ENCODE data around the gene MACF1. TPM values are rescaled to one million over a fixed set of nuclear protein-coding genes. Genes with fewer than 3 reads are reported as not detected.

The MACF1 gene
- total RNA-seq, 1 donor from 2014 or later, result 296 TPM

DNA sequence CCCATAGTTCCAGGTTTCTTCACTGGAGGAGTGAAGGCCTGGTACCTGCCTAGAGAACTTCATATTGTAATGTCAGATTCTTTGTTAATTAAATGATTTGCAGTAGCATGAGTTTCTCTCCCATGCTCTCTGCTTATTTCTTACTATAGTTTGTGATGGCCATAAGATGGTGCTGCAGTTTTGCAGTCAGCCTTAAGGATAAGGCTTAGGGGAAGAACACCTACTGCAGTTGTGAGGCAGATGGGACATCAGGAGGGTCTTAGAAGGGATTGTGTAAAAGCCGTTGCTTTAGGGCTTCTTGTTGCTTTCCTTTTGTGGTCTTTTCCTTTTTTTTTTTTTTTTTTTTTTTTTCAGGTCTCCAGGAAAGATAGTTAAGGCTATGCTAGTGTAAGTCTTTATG is 61.8 kb downstream of the MACF1 start:
- DNase-seq (ENCODE audit: low read depth), result no peak
- TF ChIP-seq, protein P1, sequence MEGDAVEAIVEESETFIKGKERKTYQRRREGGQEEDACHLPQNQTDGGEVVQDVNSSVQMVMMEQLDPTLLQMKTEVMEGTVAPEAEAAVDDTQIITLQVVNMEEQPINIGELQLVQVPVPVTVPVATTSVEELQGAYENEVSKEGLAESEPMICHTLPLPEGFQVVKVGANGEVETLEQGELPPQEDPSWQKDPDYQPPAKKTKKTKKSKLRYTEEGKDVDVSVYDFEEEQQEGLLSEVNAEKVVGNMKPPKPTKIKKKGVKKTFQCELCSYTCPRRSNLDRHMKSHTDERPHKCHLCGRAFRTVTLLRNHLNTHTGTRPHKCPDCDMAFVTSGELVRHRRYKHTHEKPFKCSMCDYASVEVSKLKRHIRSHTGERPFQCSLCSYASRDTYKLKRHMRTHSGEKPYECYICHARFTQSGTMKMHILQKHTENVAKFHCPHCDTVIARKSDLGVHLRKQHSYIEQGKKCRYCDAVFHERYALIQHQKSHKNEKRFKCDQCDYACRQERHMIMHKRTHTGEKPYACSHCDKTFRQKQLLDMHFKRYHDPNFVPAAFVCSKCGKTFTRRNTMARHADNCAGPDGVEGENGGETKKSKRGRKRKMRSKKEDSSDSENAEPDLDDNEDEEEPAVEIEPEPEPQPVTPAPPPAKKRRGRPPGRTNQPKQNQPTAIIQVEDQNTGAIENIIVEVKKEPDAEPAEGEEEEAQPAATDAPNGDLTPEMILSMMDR (conservative IDR thresholded peaks at IDR 0.05; ENCODE audit: low read depth, low read length), result peak; percentile 22
- no peak overlapping the region for H3K4me3 ChIP-seq (ENCODE audit: low read depth, low read length)

DNA sequence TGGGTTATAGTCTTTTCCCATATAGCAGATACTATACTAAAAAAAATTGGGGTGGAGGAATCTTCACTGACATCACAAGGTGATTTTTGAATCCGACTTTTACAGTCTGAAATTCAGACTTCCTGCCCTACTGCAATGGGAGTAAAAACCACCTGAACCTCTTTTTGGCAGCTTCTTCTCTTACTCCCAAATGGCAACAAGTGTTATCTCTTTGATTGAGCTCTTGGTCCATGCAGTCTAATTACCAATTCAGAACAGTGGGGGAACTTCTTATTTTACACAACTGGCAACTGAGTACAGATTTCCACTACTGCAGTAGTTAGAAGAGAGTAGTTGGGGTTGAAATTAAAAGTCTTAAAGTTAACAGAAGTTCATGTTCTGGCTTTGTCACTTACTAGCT is 62.3 kb downstream of the MACF1 start:
- no peak for DNase-seq (ENCODE audit: low read depth)
- no peak overlapping the region for H3K4me3 ChIP-seq (ENCODE audit: low read depth, low read length)
- TF ChIP-seq, protein P1 (conservative IDR thresholded peaks at IDR 0.05; ENCODE audit: low read depth, low read length), result no peak

DNA sequence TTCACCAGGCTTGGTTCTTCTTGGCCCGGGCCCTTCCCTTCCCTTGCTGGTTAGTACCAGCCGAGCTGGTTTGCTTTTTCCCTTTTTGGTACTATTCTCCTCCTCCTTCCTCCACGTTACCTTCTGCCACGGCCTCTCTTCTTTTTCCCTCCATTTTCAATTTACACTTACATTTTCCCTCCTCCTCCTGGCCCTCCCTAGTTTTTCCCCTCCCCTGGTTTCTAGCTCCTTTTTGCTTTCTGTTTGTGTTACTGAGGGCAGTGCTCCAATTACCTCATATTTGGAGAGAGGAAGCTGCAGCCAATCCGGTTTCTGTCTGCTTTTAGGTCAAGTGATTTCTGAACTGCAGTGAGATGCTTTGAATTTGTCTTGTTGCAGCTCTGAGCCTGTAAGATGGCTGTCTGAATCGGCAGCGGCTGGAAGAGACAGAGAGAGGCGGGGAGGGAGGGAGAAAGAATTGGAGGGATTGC is 63.7 kb downstream of the MACF1 start:
- H3K4me3 ChIP-seq (ENCODE audit: low read depth, low read length), result no peak overlapping the region
- TF ChIP-seq, protein P1 (conservative IDR thresholded peaks at IDR 0.05; ENCODE audit: low read depth, low read length), result no peak
- no peak for DNase-seq (ENCODE audit: low read depth)

DNA sequence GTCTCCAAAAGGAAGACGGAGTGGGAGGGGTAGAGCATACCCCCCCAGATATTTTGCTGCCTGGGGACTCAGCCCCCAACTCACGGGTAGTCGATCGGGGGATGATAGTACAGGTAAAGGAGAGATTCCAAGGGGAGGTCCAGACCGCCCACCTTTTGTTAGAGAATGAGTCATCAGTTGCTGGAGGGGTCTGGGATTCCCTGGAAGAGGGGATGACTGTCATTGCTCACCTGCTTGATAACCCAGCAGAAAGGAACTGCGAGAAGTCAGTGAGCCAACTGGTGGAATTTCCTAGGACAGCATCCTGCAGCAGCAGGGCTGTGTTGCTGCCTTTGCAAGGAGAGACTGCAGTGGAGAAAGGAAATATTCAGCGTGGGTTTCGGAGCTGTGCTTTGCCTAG is 64.4 kb downstream of the MACF1 start:
- H3K4me3 ChIP-seq (ENCODE audit: low read depth, low read length), result no peak overlapping the region
- no peak for DNase-seq (ENCODE audit: low read depth)
- TF ChIP-seq, protein P1 (conservative IDR thresholded peaks at IDR 0.05; ENCODE audit: low read depth, low read length), result no peak

DNA sequence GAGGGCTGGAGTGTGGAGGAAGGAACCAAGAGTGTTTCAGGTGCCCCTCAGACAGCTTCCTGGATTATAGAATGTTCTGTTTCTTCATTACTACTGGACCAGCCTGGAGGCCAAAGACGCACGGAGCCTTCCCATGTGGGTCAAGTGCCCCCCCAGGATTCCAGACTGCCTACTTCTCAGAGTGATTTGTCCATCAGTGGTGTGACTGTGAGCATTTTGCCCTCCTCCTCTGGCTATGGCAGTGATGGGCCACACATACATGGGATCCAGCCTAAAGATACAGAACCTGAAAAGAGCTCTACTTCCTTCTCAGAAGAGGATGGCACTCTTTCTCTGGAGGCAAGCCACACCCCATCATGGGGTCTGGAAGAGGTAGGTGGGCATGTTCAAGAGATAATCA is 64.9 kb downstream of the MACF1 start:
- TF ChIP-seq, protein P1 (conservative IDR thresholded peaks at IDR 0.05; ENCODE audit: low read depth, low read length), result no peak
- no peak for DNase-seq (ENCODE audit: low read depth)
- H3K4me3 ChIP-seq (ENCODE audit: low read depth, low read length), result no peak overlapping the region

DNA sequence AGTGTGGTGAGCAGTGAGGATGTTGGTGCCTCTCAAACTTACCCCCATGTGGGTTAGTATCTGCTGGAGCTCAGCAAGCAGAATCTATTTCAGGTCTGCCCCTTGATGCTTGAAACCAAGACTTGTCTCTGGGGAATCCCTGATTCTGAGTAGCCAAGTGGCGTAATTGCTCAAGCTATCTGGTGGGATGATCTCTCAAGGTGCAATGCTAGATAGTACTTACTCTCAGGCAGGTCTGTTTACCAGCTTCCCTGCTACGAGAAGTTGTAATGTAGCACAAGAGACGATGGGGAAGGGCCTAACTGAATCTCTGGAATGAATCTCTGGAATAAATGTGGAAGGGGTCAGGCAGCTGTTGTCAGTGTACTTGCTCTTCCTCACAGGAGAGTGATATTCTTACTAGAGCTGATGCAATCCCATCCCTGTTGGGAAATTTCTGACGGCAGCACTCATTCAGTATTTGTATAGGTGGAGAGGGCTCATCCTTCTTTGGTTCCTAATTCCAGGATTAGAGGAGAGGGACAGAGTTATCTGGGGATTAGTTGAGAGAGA is 65.4 kb downstream of the MACF1 start:
- H3K4me3 ChIP-seq (ENCODE audit: low read depth, low read length), result no peak overlapping the region
- TF ChIP-seq, protein P1 (conservative IDR thresholded peaks at IDR 0.05; ENCODE audit: low read depth, low read length), result no peak
- DNase-seq (ENCODE audit: low read depth), result no peak

DNA sequence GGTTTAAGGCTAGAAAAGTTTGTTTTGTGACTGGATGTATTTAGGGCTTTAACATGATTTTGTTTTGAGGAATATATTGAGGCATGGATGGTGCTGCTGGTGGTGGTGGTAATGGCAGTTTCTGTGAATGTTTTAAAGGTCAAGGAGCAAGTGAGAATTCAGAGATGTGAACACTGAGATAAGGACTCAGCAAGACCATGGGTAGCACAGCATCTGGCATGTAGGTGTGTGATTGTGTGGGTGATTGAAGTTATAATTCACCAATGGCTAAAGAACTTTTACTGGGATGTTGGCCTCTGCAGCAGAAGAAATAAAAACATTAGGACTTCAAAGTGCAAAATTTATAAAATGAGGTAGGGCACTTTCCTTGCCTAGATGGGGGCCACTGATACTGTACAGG is 65.9 kb downstream of the MACF1 start:
- TF ChIP-seq, protein P1 (conservative IDR thresholded peaks at IDR 0.05; ENCODE audit: low read depth, low read length), result no peak
- DNase-seq (ENCODE audit: low read depth), result no peak
- H3K4me3 ChIP-seq (ENCODE audit: low read depth, low read length), result no peak overlapping the region

All from epithelial cell of proximal tubule (primary cell).